ENCODE results near the gene TMIGD3.

- no peak for TF ChIP-seq SPI1 (IDR thresholded peaks at IDR 0.05; ENCODE audit: low read depth, low read length)
- TF ChIP-seq POLR2AphosphoS5 (IDR thresholded peaks at IDR 0.05; ENCODE audit: low read depth, low read length): no peak
- TF ChIP-seq POLR2A (IDR thresholded peaks at IDR 0.05; ENCODE audit: low read depth, low read length): no peak
- no peak for TF ChIP-seq TAF1 (IDR thresholded peaks at IDR 0.05; ENCODE audit: low read depth, low read length)
- no peak for TF ChIP-seq POU2F2 (IDR thresholded peaks at IDR 0.05; ENCODE audit: low read depth, low read length)
Observed at GRCh38 chr1:111499026-111499785, 4.2 kb downstream of the TMIGD3 start.
